GM20431 (cell line): ENCODE data around the gene ZNF776.
"Not testable (repeated sequence)": the region's sequence is repeated elsewhere in the genome, so short reads cannot be mapped to it uniquely, and the experiment has no call there.

ENCODE experiments used
- in situ Hi-C: fragments of 300-500 bp; cut with MseI, MboI; formaldehyde crosslinking; loops from one replicate; pipeline ENCODE4 v1.15.0; 2020; ENCODE audit warnings: low sequenced_read_pairs; ENCODE audit not compliant: unreplicated experiment

Gene ZNF776

GRCh38 chr19:57746580-57747471, at the start of gene ZNF776:
Gene ZNF776 (plus strand): TSS chr19:57746815. CDS start chr19:57747059, 244 bp downstream.
- in situ Hi-C loops = no loop called here

DNA sequence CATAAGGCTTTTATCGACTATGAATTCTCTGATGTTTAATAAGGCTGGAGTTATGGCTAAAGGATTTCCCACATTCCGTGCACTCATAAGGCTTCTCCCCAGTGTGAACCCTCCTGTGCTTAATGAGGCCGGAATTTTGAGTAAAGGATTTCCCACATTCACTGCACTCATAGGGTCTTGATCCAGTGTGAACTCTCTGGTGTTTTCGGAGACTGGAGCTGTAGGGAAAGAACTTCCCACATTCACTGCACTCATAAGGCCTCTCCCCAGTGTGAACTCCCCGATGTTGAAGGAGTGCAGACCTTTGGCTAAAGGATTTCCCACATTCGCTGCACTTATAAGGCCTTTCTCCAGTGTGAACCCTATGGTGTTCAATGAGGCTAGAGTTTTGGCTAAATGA, 45.0 kb upstream of the ZNF776 start:
- in situ Hi-C loops = no loop called here

GRCh38 chr19:57706346-57706745, 40.3 kb upstream of the ZNF776 start:
- in situ Hi-C loops = no loop called here

GRCh38 chr19:57708641-57709361, 37.8 kb upstream of the ZNF776 start, which contains the start of gene ZNF154:
Gene ZNF154 (minus strand): TSS chr19:57709204. CDS start chr19:57708971, 233 bp downstream.
- in situ Hi-C loops = no loop called here

GRCh38 chr19:57709616-57710015, 37.0 kb upstream of the ZNF776 start:
- in situ Hi-C loops = no loop called here

GRCh38 chr19:57712222-57712621, 34.4 kb upstream of the ZNF776 start:
- in situ Hi-C loops = no loop called here

DNA sequence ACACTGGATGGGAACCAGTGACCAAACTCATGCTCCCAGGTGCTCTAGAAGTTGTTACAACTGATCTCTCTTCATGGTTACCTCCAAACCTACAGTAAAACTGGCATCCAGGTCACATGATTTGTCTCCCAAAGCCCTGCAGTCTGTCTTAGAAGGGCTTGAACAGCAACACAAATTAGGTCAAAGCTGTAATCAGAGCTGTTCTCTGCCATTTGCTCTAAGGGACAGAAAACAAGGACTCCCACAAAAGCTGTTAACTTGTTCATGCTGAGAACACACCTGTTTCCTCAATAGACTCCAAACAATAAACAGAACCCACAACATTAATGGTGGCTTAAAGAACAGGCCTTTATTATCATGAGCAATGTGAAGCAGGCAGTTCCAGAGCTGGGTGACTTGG, 27.2 kb upstream of the ZNF776 start:
- in situ Hi-C loops = no loop called here

GRCh38 chr19:57719901-57720519, 26.6 kb upstream of the ZNF776 start:
- in situ Hi-C loops = no loop called here

GRCh38 chr19:57720878-57721277, 25.7 kb upstream of the ZNF776 start:
- in situ Hi-C loops = no loop called here

GRCh38 chr19:57738320-57738719, 8.3 kb upstream of the ZNF776 start:
- in situ Hi-C loops = not testable (repeated sequence)

GRCh38 chr19:57738770-57739169, 7.8 kb upstream of the ZNF776 start:
- in situ Hi-C loops = not testable (repeated sequence)

- in situ Hi-C loops = no loop called here
Measured at GRCh38 chr19:57747472-57747807, 825 bp downstream of the ZNF776 start.

- in situ Hi-C loops = no loop called here
Measured at GRCh38 chr19:57748029-57748428, 1.4 kb downstream of the ZNF776 start.

DNA sequence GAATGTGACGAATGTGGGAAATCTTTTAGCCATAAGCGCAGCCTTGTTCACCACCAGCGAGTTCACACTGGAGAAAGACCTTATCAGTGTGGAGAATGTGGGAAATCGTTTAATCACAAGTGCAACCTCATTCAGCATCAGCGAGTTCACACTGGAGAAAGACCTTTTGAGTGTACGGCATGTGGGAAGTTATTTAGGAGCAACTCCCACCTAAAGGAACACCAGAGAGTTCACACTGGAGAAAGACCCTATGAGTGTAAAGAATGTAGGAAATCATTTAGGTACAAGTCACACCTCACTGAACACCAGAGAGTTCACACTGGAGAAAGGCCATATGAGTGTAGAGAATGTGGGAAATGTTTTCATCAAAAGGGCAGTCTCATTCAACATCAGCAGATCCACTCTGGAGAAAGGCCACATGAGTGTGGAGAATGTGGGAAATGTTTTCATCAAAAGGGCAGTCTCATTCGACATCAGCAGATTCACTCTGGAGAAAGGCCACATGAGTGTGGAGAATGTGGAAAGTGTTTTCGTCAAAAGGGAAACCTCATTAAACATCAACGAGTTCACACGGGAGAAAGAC, 7.6 kb downstream of the ZNF776 start:
- in situ Hi-C loops = no loop called here

DNA sequence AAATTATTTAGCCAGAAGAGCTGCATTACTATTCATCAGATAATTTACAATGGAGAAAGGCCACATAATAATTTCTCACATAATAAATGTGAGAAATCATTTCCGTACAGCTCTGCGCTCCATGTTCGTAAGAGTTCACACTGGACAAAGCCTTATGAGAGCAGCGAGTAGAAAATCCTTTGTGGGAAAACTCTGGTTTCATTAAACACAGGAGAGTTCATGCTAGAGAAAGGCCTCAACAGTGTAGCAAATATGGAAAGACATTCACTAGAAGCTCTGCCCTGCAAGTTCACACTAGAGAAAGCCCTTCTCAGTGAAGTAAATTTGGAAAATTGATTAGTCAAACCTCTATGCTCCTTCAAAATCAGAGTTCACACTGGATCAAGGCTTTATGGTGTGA, 8.4 kb downstream of the ZNF776 start:
- in situ Hi-C loops = no loop called here

DNA sequence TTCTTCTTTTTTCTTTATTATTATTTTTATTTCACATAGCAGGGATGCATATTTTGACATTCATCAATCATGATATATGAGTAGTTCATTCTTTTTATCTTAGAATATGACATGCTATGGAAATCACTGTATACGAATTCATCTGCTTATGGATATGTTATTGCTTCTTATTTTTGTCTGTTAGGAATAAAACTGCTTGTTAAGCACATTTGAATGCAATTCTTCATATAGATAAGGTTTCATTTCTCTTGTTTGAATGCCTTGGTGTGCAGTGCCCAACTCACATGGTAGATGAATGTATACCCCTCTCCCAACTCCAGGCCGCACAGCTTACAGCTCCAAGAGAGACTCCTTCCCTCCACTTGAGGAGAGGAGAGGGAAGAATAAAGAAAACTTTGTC, 11.3 kb downstream of the ZNF776 start:
- in situ Hi-C loops = no loop called here

DNA sequence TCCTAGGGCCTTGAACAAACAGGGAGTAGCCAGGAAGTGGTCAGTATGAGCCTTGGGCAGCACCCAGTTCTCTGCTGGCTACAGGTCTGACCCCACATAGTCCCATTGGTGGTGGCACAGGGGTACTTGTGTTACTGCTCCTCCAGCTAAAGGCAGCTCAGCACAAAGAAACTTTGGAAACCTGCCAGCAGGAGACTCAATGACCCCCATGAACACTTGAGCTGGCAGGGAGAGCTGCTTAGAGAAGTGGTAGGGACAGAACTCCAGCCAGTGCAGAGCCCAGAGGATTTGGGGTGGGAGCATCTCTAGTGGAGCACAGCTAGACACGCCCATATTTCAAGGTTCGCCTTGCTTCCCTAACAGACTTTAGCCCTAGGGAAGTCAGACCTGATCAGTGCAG, 12.5 kb downstream of the ZNF776 start:
- in situ Hi-C loops = no loop called here

DNA sequence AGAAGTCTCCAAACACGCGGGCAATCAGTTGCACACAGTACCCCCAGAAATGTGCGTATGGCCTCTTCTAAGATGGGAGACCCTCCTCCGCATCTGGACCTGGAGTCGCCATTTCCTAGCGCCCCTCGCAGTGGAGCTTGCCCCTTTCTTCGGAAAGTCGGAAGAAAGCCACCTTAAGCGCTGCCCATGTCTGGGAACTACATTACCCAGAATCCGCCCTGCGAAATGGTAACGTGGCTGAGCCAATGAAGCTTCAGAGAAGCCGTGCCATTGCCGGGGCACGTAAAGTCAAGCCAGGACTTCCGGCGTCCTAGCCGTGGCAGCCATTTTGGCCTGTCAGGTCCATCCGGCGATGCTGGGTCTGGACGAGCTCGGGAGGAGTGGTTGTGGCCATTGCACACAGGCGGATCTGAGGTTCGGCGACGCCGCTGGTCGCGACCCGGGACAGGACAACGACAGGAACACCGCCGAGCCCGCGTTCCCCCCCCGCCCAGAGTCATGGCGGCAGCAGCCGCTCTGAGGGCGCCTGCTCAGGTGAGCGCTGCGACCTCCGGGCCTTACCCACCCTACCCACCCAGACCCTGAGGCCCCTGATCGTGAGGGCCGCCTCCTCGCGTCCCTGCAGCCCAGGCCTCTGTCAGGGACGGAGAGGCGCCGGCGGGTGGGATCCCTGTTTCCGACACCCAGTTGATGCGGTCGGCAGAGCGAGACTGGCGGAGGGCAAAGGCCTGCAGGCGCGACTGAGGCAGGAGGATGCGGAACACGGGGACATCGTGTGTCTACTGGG, 22.9 kb downstream of the ZNF776 start, which contains the start of gene ZNF586:
Gene ZNF586 (plus strand): TSS at position 332 of the 787 bp plus-strand sequence. CDS start 167 bp downstream, at position 499.
- in situ Hi-C loops = no loop called here

- in situ Hi-C loops = no loop called here
Measured at GRCh38 chr19:57771417-57771816, 24.8 kb downstream of the ZNF776 start.

GRCh38 chr19:57773488-57773887, 26.9 kb downstream of the ZNF776 start:
- in situ Hi-C loops = no loop called here
